GM18526 (cell line): ENCODE data around the gene SYT14.

Source experiments
- POLR2A ChIP-seq: IDR thresholded peaks from 3 replicates; pipeline ENCODE4 v1.6.1; 2011; ENCODE audit not compliant: insufficient read length; ENCODE audit errors: extremely low read depth

Gene SYT14

DNA sequence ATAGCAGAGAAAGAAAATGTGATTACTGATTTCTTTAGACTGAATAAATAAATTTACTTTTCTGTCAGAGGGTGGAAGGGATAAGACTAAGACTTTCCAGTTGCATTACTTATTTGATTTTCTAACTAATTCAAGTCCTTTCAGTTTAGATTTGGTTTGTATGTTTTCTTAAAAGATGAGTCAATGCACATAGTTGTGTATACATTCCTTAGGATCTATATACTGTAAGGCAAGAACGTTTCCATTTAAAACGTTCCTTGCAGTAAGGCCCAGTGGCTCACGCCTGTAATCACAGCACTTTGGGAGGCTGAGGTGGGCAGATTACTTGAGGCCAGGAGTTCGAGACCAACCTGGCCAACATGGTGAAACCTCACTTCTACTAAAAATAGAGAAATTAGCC is 280.0 kb downstream of the SYT14 start:
- no peak for TF ChIP-seq POLR2A
